ENCODE data around the gene RALY.
"Not testable (repeated sequence)": the region's sequence is repeated elsewhere in the genome, so short reads cannot be mapped to it uniquely, and the experiment has no call there.

The RALY gene

GRCh38 chr20:34018166-34018565 lies 24.5 kb downstream of the RALY start:
- no peak for ATAC-seq
- H3K4me3 Mint-ChIP-seq = no peak overlapping the region
- peaks cover 6% of the 10 kb centered on the region for H3K36me3 Mint-ChIP-seq
- H3K27ac Mint-ChIP-seq = peak overlapping the region; percentile 3
- H3K27me3 Mint-ChIP-seq = no peaks in the 10 kb centered on the region
- peaks cover 92% of the 10 kb centered on the region for H3K4me1 Mint-ChIP-seq
- H3K9me3 Mint-ChIP-seq = no peaks in the 10 kb centered on the region

- Mint-ChIP-seq H3K27ac (peak overlapping the region; percentile 80), H3K4me3 (no peak overlapping the region), H3K36me3 (peaks cover 12% of the 10 kb centered on the region), H3K4me1 (peaks cover 90% of the 10 kb centered on the region), H3K9me3 (no peaks in the 10 kb centered on the region), H3K27me3 (no peaks in the 10 kb centered on the region)
- ATAC-seq = peak; percentile 93
Observed at GRCh38 chr20:34022151-34022838, 28.6 kb downstream of the RALY start.

GRCh38 chr20:34022839-34023234 lies 29.1 kb downstream of the RALY start:
- H3K4me3 Mint-ChIP-seq = no peak overlapping the region
- H3K36me3 Mint-ChIP-seq = peaks cover 12% of the 10 kb centered on the region
- no peaks in the 10 kb centered on the region for H3K9me3 Mint-ChIP-seq
- peak overlapping the region; percentile 80 for H3K27ac Mint-ChIP-seq
- H3K27me3 Mint-ChIP-seq = no peaks in the 10 kb centered on the region
- ATAC-seq = peak; percentile 20
- peaks cover 84% of the 10 kb centered on the region for H3K4me1 Mint-ChIP-seq

- Mint-ChIP-seq H3K4me1 (peaks cover 82% of the 10 kb centered on the region), H3K4me3 (no peak overlapping the region), H3K27me3 (no peaks in the 10 kb centered on the region), H3K27ac (peak overlapping the region; percentile 28), H3K36me3 (peaks cover 18% of the 10 kb centered on the region), H3K9me3 (no peaks in the 10 kb centered on the region)
- ATAC-seq = no peak
Observed at GRCh38 chr20:34023937-34024722, 30.4 kb downstream of the RALY start.

GRCh38 chr20:34024723-34025351 lies 31.1 kb downstream of the RALY start:
- ATAC-seq = no peak
- Mint-ChIP-seq H3K27me3 (no peaks in the 10 kb centered on the region), H3K27ac (peak overlapping the region; percentile 28)

GRCh38 chr20:34028013-34028412 lies 34.3 kb downstream of the RALY start:
- H3K4me3 Mint-ChIP-seq, H3K27me3 Mint-ChIP-seq, H3K9me3 Mint-ChIP-seq, ATAC-seq, H3K27ac Mint-ChIP-seq: not testable (repeated sequence)
- Mint-ChIP-seq H3K4me1 (peaks cover 60% of the 10 kb centered on the region), H3K36me3 (peaks cover 27% of the 10 kb centered on the region)

More at GRCh38 chr20:34024723-34025351, 31.1 kb downstream of the RALY start:
- H3K4me3 Mint-ChIP-seq = no peak overlapping the region
- peaks cover 82% of the 10 kb centered on the region for H3K4me1 Mint-ChIP-seq
- peaks cover 19% of the 10 kb centered on the region for H3K36me3 Mint-ChIP-seq
- H3K9me3 Mint-ChIP-seq = no peaks in the 10 kb centered on the region

GRCh38 chr20:34029415-34029814 lies 35.7 kb downstream of the RALY start:
- no peaks in the 10 kb centered on the region for H3K27me3 Mint-ChIP-seq
- H3K36me3 Mint-ChIP-seq = peaks cover 41% of the 10 kb centered on the region
- no peak for ATAC-seq
- H3K4me1 Mint-ChIP-seq = peaks cover 53% of the 10 kb centered on the region
- H3K27ac Mint-ChIP-seq = peak overlapping the region; percentile 48
- H3K4me3 Mint-ChIP-seq = no peak overlapping the region
- H3K9me3 Mint-ChIP-seq = no peaks in the 10 kb centered on the region

GRCh38 chr20:34030456-34030855 lies 36.7 kb downstream of the RALY start:
- Mint-ChIP-seq H3K4me1 (peaks cover 49% of the 10 kb centered on the region), H3K27ac (peak overlapping the region; percentile 16), H3K4me3 (no peak overlapping the region), H3K9me3 (no peaks in the 10 kb centered on the region), H3K27me3 (no peaks in the 10 kb centered on the region), H3K36me3 (peaks cover 45% of the 10 kb centered on the region)
- no peak for ATAC-seq

- Mint-ChIP-seq H3K36me3 (peaks cover 49% of the 10 kb centered on the region), H3K4me1 (peaks cover 60% of the 10 kb centered on the region), H3K4me3 (no peak overlapping the region), H3K27me3 (no peaks in the 10 kb centered on the region), H3K27ac (no peak overlapping the region), H3K9me3 (no peaks in the 10 kb centered on the region)
- ATAC-seq = no peak
Observed at GRCh38 chr20:34033903-34034302, 40.2 kb downstream of the RALY start.

- H3K9me3 Mint-ChIP-seq = no peaks in the 10 kb centered on the region
- no peak overlapping the region for H3K27ac Mint-ChIP-seq
- ATAC-seq = peak; percentile 57
- H3K27me3 Mint-ChIP-seq = no peaks in the 10 kb centered on the region
- H3K4me3 Mint-ChIP-seq = no peak overlapping the region
- H3K4me1 Mint-ChIP-seq = peaks cover 61% of the 10 kb centered on the region
- peaks cover 38% of the 10 kb centered on the region for H3K36me3 Mint-ChIP-seq
Observed at GRCh38 chr20:34037121-34037520, 43.4 kb downstream of the RALY start.

- Mint-ChIP-seq H3K4me3 (no peak overlapping the region), H3K36me3 (peaks cover 34% of the 10 kb centered on the region), H3K27me3 (no peaks in the 10 kb centered on the region), H3K9me3 (no peaks in the 10 kb centered on the region), H3K4me1 (peaks cover 67% of the 10 kb centered on the region), H3K27ac (no peak overlapping the region)
- ATAC-seq = no peak
Observed at GRCh38 chr20:34037767-34038166, 44.1 kb downstream of the RALY start.

- H3K36me3 Mint-ChIP-seq = peaks cover 27% of the 10 kb centered on the region
- peak overlapping the region; percentile 51 for H3K27ac Mint-ChIP-seq
- H3K4me1 Mint-ChIP-seq = peaks cover 72% of the 10 kb centered on the region
- ATAC-seq = no peak
- H3K27me3 Mint-ChIP-seq = no peaks in the 10 kb centered on the region
- no peak overlapping the region for H3K4me3 Mint-ChIP-seq
- no peaks in the 10 kb centered on the region for H3K9me3 Mint-ChIP-seq
Observed at GRCh38 chr20:34040300-34040995, 46.7 kb downstream of the RALY start.

GRCh38 chr20:34041226-34041625 lies 47.5 kb downstream of the RALY start:
- H3K4me3 Mint-ChIP-seq = no peak overlapping the region
- H3K36me3 Mint-ChIP-seq = peaks cover 33% of the 10 kb centered on the region
- H3K9me3 Mint-ChIP-seq = no peaks in the 10 kb centered on the region

GRCh38 chr20:34042262-34042661 lies 48.6 kb downstream of the RALY start:
- ATAC-seq = no peak
- no peaks in the 10 kb centered on the region for H3K9me3 Mint-ChIP-seq
- peak overlapping the region; percentile 30 for H3K27ac Mint-ChIP-seq
- H3K27me3 Mint-ChIP-seq = no peaks in the 10 kb centered on the region
- H3K4me1 Mint-ChIP-seq = peaks cover 67% of the 10 kb centered on the region
- H3K4me3 Mint-ChIP-seq = no peak overlapping the region
- peaks cover 33% of the 10 kb centered on the region for H3K36me3 Mint-ChIP-seq

More at GRCh38 chr20:34041226-34041625, 47.5 kb downstream of the RALY start:
- H3K27me3 Mint-ChIP-seq = no peaks in the 10 kb centered on the region
- H3K27ac Mint-ChIP-seq = peak overlapping the region; percentile 30
- no peak for ATAC-seq
- H3K4me1 Mint-ChIP-seq = peaks cover 72% of the 10 kb centered on the region

- H3K27ac Mint-ChIP-seq = peak overlapping the region; percentile 30
- no peak overlapping the region for H3K4me3 Mint-ChIP-seq
- H3K9me3 Mint-ChIP-seq = no peaks in the 10 kb centered on the region
- no peak for ATAC-seq
- peaks cover 67% of the 10 kb centered on the region for H3K4me1 Mint-ChIP-seq
- no peaks in the 10 kb centered on the region for H3K27me3 Mint-ChIP-seq
- H3K36me3 Mint-ChIP-seq = peaks cover 28% of the 10 kb centered on the region
Observed at GRCh38 chr20:34043025-34043424, 49.3 kb downstream of the RALY start.
